Measurements from ENCODE around the gene NOL4L. TPM values are rescaled to one million over a fixed set of nuclear protein-coding genes. Genes with fewer than 3 reads are reported as not detected.

NOL4L gene
- total and polyA plus RNA-seq, 10 donors, result 3.4 to 45.4 (median 28.6) TPM

GRCh38 chr20:32586291-32586690, 1.2 kb upstream of the NOL4L start:
- intact Hi-C loops (cut with DNase I; ENCODE audit: low total_unique reads), result loop anchor here (10.0 kb wide), 1 partner anchor 51 kb away; no protein-coding TSS in a partner anchor
- Histone ChIP-seq H3K27ac (peak overlapping the region in 1 of 8 donors; percentile 89), H3K27me3 (replicated peaks in 1 of 7) (peaks cover 0 to 58% (median 6%) of the 10 kb centered on the region in 7 donors), H3K36me3 (no peaks in the 10 kb centered on the region), H3K9me3 (no peaks in the 10 kb centered on the region), H3K4me1 (peaks cover 18 to 61% (median 36%) of the 10 kb centered on the region in 6 donors), H3K4me3 (peak overlapping the region in 1 of 8 donors; percentile 94)
- 50 to 63% (median 57%) methylated on average over 6 to 8 of the region's 8 CpGs for WGBS, 5 donors
- no peak for DNase-seq
- TF ChIP-seq CTCF (IDR thresholded peaks at IDR 0.05 in 8 of 11, conservative IDR thresholded peaks at IDR 0.05 in 3 of 11), result no peak
- no peak for TF ChIP-seq POLR2A (IDR thresholded peaks at IDR 0.05)
- TF ChIP-seq POLR2AphosphoS5 (IDR thresholded peaks at IDR 0.05), result no peak

- peak overlapping the region in 2 of 8 donors; percentile 13 to 89 for H3K27ac ChIP-seq
- 10 to 16% (median 11%) methylated on average over 16 to 32 of the region's 32 CpGs for WGBS, 5 donors
- peak overlapping the region; percentile 5 to 94 (median 61) for H3K4me3 ChIP-seq
- no peaks in the 10 kb centered on the region for H3K9me3 ChIP-seq
- peaks cover 0 to 58% (median 6%) of the 10 kb centered on the region in 7 donors for H3K27me3 ChIP-seq (replicated peaks in 1 of 7)
- peaks cover 24 to 68% (median 43%) of the 10 kb centered on the region in 6 donors for H3K4me1 ChIP-seq
- no peak for DNase-seq
- intact Hi-C loops (cut with DNase I; ENCODE audit: low total_unique reads), result loop anchor here (10.0 kb wide), 1 partner anchor 51 kb away; no protein-coding TSS in a partner anchor
- no peak for TF ChIP-seq CTCF (IDR thresholded peaks at IDR 0.05 in 8 of 11, conservative IDR thresholded peaks at IDR 0.05 in 3 of 11)
- no peak for TF ChIP-seq POLR2A (IDR thresholded peaks at IDR 0.05)
- no peak for TF ChIP-seq POLR2AphosphoS5 (IDR thresholded peaks at IDR 0.05)
- H3K36me3 ChIP-seq, result no peaks in the 10 kb centered on the region
Observed at GRCh38 chr20:32585586-32586127, 524 bp upstream of the NOL4L start.

- Histone ChIP-seq H3K4me1 (peaks cover 24 to 83% (median 54%) of the 10 kb centered on the region in 6 donors), H3K27me3 (replicated peaks in 1 of 7) (peaks cover 0 to 58% (median 6%) of the 10 kb centered on the region in 7 donors), H3K27ac (peak overlapping the region; percentile 57 to 89 (median 78)), H3K36me3 (no peaks in the 10 kb centered on the region), H3K9me3 (no peaks in the 10 kb centered on the region), H3K4me3 (peak overlapping the region; percentile 69 to 94 (median 80))
- 0 to 2% (median 1%) methylated on average over 3 to 48 of the region's 52 CpGs for WGBS, 5 donors
- no peak for DNase-seq
- intact Hi-C loops (cut with DNase I; ENCODE audit: low total_unique reads), result loop anchor here (10.0 kb wide), 1 partner anchor 49 kb away; no protein-coding TSS in a partner anchor
- no peak for TF ChIP-seq CTCF (IDR thresholded peaks at IDR 0.05 in 8 of 11, conservative IDR thresholded peaks at IDR 0.05 in 3 of 11)
- TF ChIP-seq POLR2AphosphoS5 (IDR thresholded peaks at IDR 0.05), result no peak
- no peak for TF ChIP-seq POLR2A (IDR thresholded peaks at IDR 0.05)
Observed at GRCh38 chr20:32583581-32584070, 1.5 kb downstream of the NOL4L start.
